ENCODE results near the gene RGMB.

The RGMB gene

GRCh38 chr5:98769210-98769958 lies 4.1 kb upstream of the RGMB start:
- TF ChIP-seq SIN3A (IDR thresholded peaks at IDR 0.05; ENCODE audit: borderline replicate concordance, insufficient read depth, low read length) (no peak), FOXP2 (optimal IDR thresholded peaks at IDR 0.05; ENCODE audit: borderline replicate concordance, extremely low read depth, extremely low read length, insufficient read depth) (no peak), REST (IDR thresholded peaks at IDR 0.05; ENCODE audit: insufficient read depth in 1 of 2, low read depth in 2 of 2, low read length in 2 of 2) (no peak)

- TF ChIP-seq REST (IDR thresholded peaks at IDR 0.05; ENCODE audit: insufficient read depth in 1 of 2, low read depth in 2 of 2, low read length in 2 of 2) (no peak), FOXP2 (optimal IDR thresholded peaks at IDR 0.05; ENCODE audit: borderline replicate concordance, extremely low read depth, extremely low read length, insufficient read depth) (no peak), POLR2AphosphoS5 (IDR thresholded peaks at IDR 0.05; ENCODE audit: low read depth, low read length) (no peak), SIN3A (IDR thresholded peaks at IDR 0.05; ENCODE audit: borderline replicate concordance, insufficient read depth, low read length) (no peak), TAF1 (IDR thresholded peaks at IDR 0.05; ENCODE audit: borderline replicate concordance, insufficient read depth, low read length) (no peak)
Measured at GRCh38 chr5:98769959-98770208, 3.6 kb upstream of the RGMB start.

GRCh38 chr5:98770209-98770910 lies 3.1 kb upstream of the RGMB start:
- no peak for TF ChIP-seq POLR2AphosphoS5 (IDR thresholded peaks at IDR 0.05; ENCODE audit: low read depth, low read length)
- TF ChIP-seq REST (IDR thresholded peaks at IDR 0.05; ENCODE audit: insufficient read depth in 1 of 2, low read depth in 2 of 2, low read length in 2 of 2), result no peak
- no peak for TF ChIP-seq SIN3A (IDR thresholded peaks at IDR 0.05; ENCODE audit: borderline replicate concordance, insufficient read depth, low read length)
- TF ChIP-seq TAF1 (IDR thresholded peaks at IDR 0.05; ENCODE audit: borderline replicate concordance, insufficient read depth, low read length), result no peak
- no peak for TF ChIP-seq FOXP2 (optimal IDR thresholded peaks at IDR 0.05; ENCODE audit: borderline replicate concordance, extremely low read depth, extremely low read length, insufficient read depth)

- TF ChIP-seq TAF1 (IDR thresholded peaks at IDR 0.05; ENCODE audit: borderline replicate concordance, insufficient read depth, low read length), result no peak
- no peak for TF ChIP-seq FOXP2 (optimal IDR thresholded peaks at IDR 0.05; ENCODE audit: borderline replicate concordance, extremely low read depth, extremely low read length, insufficient read depth)
- TF ChIP-seq POLR2AphosphoS5 (IDR thresholded peaks at IDR 0.05; ENCODE audit: low read depth, low read length), result no peak
- no peak for TF ChIP-seq REST (IDR thresholded peaks at IDR 0.05; ENCODE audit: insufficient read depth in 1 of 2, low read depth in 2 of 2, low read length in 2 of 2)
- no peak for TF ChIP-seq SIN3A (IDR thresholded peaks at IDR 0.05; ENCODE audit: borderline replicate concordance, insufficient read depth, low read length)
Measured at GRCh38 chr5:98770911-98771322, 2.5 kb upstream of the RGMB start.
